PFSK-1 (cell line): Measurements from ENCODE around the gene NUDT16.

Experiments used
- FOXP2 ChIP-seq: optimal IDR thresholded peaks from 2 replicates; pipeline ENCODE3; 2011; ENCODE audit warnings: borderline replicate concordance, control low read depth, inconsistent platforms; ENCODE audit not compliant: insufficient read depth; ENCODE audit errors: extremely low read length, extremely low read depth
- POLR2AphosphoS5 ChIP-seq: IDR thresholded peaks from 2 replicates; pipeline ENCODE4 v1.6.1; 2012; ENCODE audit warnings: low read depth, mild to moderate bottlenecking, control low read depth, low read length, moderate library complexity
- SIN3A ChIP-seq: IDR thresholded peaks from 2 replicates; pipeline ENCODE4 v1.6.1; 2012; ENCODE audit warnings: mild to moderate bottlenecking, low read length, moderate library complexity, borderline replicate concordance; ENCODE audit not compliant: insufficient read depth
- TAF1 ChIP-seq: IDR thresholded peaks from 2 replicates; pipeline ENCODE4 v1.6.1; 2012; ENCODE audit warnings: low read length, control low read depth, borderline replicate concordance; ENCODE audit not compliant: insufficient read depth
- TF ChIP-seq, protein P1 (sequence below), 2 experiments: IDR thresholded peaks; 2 replicates each; pipeline versions ENCODE4 v1.6.1 to v1.8.0; 2011 to 2012; ENCODE audit warnings: low read depth in 2 of 2, low read length in 2 of 2, control low read depth in 1 of 2, inconsistent platforms in 1 of 2, mild to moderate bottlenecking in 1 of 2, moderate library complexity in 1 of 2; ENCODE audit not compliant: insufficient read depth in 1 of 2

Gene NUDT16

DNA sequence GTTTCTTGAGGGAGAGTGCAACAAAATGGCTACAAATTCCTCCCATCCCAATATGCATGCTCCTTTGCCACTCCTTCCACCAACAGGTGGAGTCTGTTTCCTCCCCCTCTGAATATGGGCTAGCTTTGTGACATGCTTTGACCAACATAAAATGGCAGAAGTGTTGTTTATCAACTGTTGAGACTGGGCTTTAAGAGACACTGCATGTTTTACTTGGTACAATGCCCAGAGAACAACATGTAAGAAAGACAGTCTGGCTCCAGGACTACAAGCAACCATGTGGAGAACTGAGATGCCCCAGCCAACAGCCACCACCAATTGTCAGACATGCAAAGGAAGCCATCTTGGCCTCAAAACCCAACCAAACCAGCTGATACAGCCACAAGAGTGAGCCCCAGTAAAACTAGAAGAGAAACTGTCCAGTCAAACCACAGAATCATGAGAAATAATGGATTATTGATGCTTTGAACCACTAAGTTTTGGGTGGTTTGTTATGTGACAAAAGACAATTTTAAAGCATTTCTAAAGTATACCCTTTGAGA, 40.5 kb downstream of the NUDT16 start:
- TF ChIP-seq POLR2AphosphoS5 (no peak), FOXP2 (no peak), SIN3A (no peak), TAF1 (no peak)
- TF ChIP-seq, protein P1, sequence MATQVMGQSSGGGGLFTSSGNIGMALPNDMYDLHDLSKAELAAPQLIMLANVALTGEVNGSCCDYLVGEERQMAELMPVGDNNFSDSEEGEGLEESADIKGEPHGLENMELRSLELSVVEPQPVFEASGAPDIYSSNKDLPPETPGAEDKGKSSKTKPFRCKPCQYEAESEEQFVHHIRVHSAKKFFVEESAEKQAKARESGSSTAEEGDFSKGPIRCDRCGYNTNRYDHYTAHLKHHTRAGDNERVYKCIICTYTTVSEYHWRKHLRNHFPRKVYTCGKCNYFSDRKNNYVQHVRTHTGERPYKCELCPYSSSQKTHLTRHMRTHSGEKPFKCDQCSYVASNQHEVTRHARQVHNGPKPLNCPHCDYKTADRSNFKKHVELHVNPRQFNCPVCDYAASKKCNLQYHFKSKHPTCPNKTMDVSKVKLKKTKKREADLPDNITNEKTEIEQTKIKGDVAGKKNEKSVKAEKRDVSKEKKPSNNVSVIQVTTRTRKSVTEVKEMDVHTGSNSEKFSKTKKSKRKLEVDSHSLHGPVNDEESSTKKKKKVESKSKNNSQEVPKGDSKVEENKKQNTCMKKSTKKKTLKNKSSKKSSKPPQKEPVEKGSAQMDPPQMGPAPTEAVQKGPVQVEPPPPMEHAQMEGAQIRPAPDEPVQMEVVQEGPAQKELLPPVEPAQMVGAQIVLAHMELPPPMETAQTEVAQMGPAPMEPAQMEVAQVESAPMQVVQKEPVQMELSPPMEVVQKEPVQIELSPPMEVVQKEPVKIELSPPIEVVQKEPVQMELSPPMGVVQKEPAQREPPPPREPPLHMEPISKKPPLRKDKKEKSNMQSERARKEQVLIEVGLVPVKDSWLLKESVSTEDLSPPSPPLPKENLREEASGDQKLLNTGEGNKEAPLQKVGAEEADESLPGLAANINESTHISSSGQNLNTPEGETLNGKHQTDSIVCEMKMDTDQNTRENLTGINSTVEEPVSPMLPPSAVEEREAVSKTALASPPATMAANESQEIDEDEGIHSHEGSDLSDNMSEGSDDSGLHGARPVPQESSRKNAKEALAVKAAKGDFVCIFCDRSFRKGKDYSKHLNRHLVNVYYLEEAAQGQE (IDR thresholded peaks at IDR 0.05; ENCODE audit: insufficient read depth in 1 of 2, low read depth in 2 of 2, low read length in 2 of 2) = no peak

DNA sequence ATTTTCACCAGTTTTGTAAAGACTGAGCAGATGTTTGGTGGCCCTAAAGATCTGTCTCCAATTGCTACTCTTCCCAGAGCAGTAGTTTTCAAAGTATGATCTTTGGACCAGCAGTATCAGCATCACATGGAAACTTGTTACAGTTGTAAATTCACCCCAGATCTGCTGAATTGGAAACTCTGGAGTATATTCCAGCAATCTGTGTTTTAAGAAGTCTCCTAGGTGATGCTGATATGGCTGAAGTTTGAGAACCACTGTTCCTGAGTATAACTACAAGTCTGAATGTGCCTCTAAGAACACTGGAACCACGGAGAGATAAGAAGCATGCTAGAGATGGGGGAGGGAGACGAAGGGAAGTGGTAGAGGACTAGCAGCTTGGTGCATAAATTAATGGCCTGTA, 45.7 kb downstream of the NUDT16 start:
- no peak for TF ChIP-seq SIN3A

DNA sequence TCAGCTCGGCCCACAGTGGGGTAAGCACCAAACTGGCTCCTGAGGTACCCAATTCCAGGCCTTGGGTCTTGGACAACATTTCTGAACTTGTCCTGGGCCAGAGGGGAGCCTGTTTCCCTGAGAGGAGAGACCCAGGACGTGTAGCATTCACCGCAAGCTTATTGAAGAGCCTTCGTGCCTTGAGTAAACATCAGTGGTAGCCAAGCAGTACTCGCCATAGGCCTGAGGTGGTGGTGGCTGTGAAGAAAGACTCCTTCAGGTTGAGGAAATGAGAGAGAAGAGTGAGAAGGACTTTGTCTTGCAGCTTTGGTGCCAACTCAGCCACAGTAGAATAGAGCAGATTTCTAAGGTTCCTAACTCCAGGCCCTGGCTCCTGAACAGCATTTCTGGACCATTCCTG, 50.2 kb downstream of the NUDT16 start:
- TF ChIP-seq SIN3A = no peak
- TF ChIP-seq, protein P1 (IDR thresholded peaks at IDR 0.05; ENCODE audit: insufficient read depth in 1 of 2, low read depth in 2 of 2, low read length in 2 of 2) = no peak
- TF ChIP-seq POLR2AphosphoS5 = no peak
- no peak for TF ChIP-seq TAF1
- no peak for TF ChIP-seq FOXP2

- TF ChIP-seq POLR2AphosphoS5 (no peak), TAF1 (no peak), FOXP2 (no peak), SIN3A (no peak)
- TF ChIP-seq, protein P1 (IDR thresholded peaks at IDR 0.05; ENCODE audit: insufficient read depth in 1 of 2, low read depth in 2 of 2, low read length in 2 of 2) = no peak
These were observed 50.9 kb downstream of the NUDT16 start for GRCh38 chr3:131432441-131432840.

DNA sequence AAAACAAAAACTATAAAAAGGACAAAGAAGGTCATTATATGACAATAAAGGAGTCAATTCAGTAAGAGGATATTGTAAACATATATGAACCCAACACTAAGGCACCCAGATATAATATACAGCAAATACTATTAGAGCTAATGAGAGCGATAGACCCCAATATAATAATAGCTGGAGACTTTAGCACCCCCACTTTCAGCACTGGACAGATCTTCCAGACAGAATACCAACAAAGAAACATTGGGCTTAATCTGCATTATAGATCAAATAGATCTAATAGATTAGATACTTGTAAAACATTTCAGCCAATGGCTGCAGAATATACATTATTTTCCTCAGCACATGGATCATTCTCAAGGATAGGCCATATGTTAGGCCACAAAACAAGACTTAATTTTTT, 53.4 kb downstream of the NUDT16 start:
- TF ChIP-seq POLR2AphosphoS5 (no peak), TAF1 (no peak), FOXP2 (no peak), SIN3A (no peak)
- TF ChIP-seq, protein P1 (IDR thresholded peaks at IDR 0.05; ENCODE audit: insufficient read depth in 1 of 2, low read depth in 2 of 2, low read length in 2 of 2) = peak in 1 of 2 experiments; percentile 64; a peak in 1 of 4 replicates
